ENCODE measurements around the gene TTYH1. TPM values are rescaled to one million over a fixed set of nuclear protein-coding genes. Genes with fewer than 3 reads are reported as not detected.

Gene TTYH1
- total RNA-seq, 1 donor from 2014 or later = 50.7 TPM

GRCh38 chr19:54383330-54383729, 31.9 kb upstream of the TTYH1 start:
- H3K27me3 Mint-ChIP-seq = peaks cover 40% of the 10 kb centered on the region
- no peaks in the 10 kb centered on the region for H3K36me3 Mint-ChIP-seq
- no peaks in the 10 kb centered on the region for H3K4me1 Mint-ChIP-seq (ENCODE audit: unreplicated experiment)
- TF ChIP-seq, protein P1, sequence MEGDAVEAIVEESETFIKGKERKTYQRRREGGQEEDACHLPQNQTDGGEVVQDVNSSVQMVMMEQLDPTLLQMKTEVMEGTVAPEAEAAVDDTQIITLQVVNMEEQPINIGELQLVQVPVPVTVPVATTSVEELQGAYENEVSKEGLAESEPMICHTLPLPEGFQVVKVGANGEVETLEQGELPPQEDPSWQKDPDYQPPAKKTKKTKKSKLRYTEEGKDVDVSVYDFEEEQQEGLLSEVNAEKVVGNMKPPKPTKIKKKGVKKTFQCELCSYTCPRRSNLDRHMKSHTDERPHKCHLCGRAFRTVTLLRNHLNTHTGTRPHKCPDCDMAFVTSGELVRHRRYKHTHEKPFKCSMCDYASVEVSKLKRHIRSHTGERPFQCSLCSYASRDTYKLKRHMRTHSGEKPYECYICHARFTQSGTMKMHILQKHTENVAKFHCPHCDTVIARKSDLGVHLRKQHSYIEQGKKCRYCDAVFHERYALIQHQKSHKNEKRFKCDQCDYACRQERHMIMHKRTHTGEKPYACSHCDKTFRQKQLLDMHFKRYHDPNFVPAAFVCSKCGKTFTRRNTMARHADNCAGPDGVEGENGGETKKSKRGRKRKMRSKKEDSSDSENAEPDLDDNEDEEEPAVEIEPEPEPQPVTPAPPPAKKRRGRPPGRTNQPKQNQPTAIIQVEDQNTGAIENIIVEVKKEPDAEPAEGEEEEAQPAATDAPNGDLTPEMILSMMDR (conservative IDR thresholded peaks at IDR 0.05) = no peak
- no peak overlapping the region for H3K4me3 Mint-ChIP-seq
- DNase-seq (ENCODE audit: extremely low spot score, unreplicated experiment) = no peak
- H3K9me3 Mint-ChIP-seq = no peaks in the 10 kb centered on the region
- H3K27ac Mint-ChIP-seq = no peak overlapping the region

- TF ChIP-seq, protein P1 (conservative IDR thresholded peaks at IDR 0.05) = no peak
- H3K27me3 Mint-ChIP-seq = peaks cover 48% of the 10 kb centered on the region
- no peaks in the 10 kb centered on the region for H3K9me3 Mint-ChIP-seq
- H3K27ac Mint-ChIP-seq = no peak overlapping the region
- no peaks in the 10 kb centered on the region for H3K36me3 Mint-ChIP-seq
- no peak for DNase-seq (ENCODE audit: extremely low spot score, unreplicated experiment)
- peaks cover 6% of the 10 kb centered on the region for H3K4me1 Mint-ChIP-seq (ENCODE audit: unreplicated experiment)
- H3K4me3 Mint-ChIP-seq = peak overlapping the region; percentile 7
Measured at GRCh38 chr19:54387991-54388801, 27.1 kb upstream of the TTYH1 start.

- no peak for DNase-seq (ENCODE audit: extremely low spot score, unreplicated experiment)
- no peaks in the 10 kb centered on the region for H3K36me3 Mint-ChIP-seq
- H3K9me3 Mint-ChIP-seq = no peaks in the 10 kb centered on the region
- no peak overlapping the region for H3K4me3 Mint-ChIP-seq
- TF ChIP-seq, protein P1 (conservative IDR thresholded peaks at IDR 0.05) = no peak
- peaks cover 49% of the 10 kb centered on the region for H3K27me3 Mint-ChIP-seq
- peaks cover 6% of the 10 kb centered on the region for H3K4me1 Mint-ChIP-seq (ENCODE audit: unreplicated experiment)
- no peak overlapping the region for H3K27ac Mint-ChIP-seq
Measured at GRCh38 chr19:54388802-54389139, 26.5 kb upstream of the TTYH1 start.

DNA sequence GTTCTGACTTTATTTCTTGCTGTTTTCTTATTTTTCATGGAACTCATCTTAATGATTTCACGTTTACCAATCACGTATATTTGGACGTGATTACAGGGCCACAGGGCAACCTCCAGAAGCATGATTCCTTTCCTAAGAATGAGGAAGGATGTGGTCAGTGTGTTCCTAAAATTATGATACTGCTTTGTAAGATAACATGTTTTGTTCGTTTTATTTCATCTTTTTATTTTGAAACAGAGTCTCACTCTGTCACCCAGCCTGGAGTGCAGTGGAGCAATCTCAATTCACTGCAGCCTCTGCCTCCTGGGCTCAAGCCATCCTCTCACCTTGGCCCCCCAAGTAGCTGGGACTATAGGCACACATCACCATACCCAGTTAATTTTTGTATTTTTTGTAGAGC, 25.7 kb upstream of the TTYH1 start:
- DNase-seq (ENCODE audit: extremely low spot score, unreplicated experiment) = no peak
- peaks cover 6% of the 10 kb centered on the region for H3K4me1 Mint-ChIP-seq (ENCODE audit: unreplicated experiment)
- H3K9me3 Mint-ChIP-seq = no peaks in the 10 kb centered on the region
- TF ChIP-seq, protein P1 (conservative IDR thresholded peaks at IDR 0.05) = no peak
- no peaks in the 10 kb centered on the region for H3K36me3 Mint-ChIP-seq
- H3K27me3 Mint-ChIP-seq = peaks cover 49% of the 10 kb centered on the region
- H3K27ac Mint-ChIP-seq = no peak overlapping the region
- no peak overlapping the region for H3K4me3 Mint-ChIP-seq

DNA sequence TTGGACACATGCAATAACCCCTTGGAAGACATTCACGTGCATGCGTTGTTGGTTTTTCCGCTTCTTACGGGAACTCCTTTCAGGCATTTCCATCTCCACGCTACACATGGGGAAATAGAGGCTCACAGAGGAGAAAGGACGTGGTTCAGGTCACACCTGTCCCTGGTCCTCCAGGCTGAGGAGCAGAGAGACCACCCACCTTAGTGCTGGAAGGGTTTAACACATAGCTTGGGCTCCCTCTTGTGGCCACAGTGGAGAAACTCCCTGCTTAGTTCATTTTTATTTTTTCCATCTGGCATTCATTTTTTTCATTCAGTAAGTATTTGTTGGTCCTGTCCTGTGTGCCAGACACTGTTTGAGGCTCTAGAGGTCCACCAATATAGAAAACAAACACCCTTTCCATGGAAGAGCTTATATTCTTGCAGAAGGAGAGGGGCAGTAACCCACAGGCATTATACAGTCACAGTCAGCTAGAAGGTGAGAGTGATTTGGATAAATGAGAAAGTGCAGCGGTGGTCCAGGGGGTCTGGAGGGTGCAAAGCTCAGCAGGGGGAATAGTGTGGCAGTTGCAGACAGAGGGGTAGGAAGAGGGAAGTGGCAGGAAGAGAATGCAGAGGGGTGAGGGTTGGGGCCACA, 24.2 kb upstream of the TTYH1 start:
- Mint-ChIP-seq H3K27me3 (peaks cover 39% of the 10 kb centered on the region), H3K4me1 (ENCODE audit: unreplicated experiment) (peaks cover 6% of the 10 kb centered on the region), H3K27ac (peak overlapping the region; percentile 8), H3K36me3 (no peaks in the 10 kb centered on the region), H3K4me3 (peak overlapping the region; percentile 10), H3K9me3 (no peaks in the 10 kb centered on the region)
- TF ChIP-seq, protein P1 (conservative IDR thresholded peaks at IDR 0.05) = peak; percentile 89
- no peak for DNase-seq (ENCODE audit: extremely low spot score, unreplicated experiment)

All from type B pancreatic cell (in vitro differentiated cells).